KBM-7 (cell line): ENCODE measurements around the gene PHACTR3.

Experiments used
- DNase-seq: peaks from one replicate; pipeline ENCODE4 v3.0.0-alpha.2; 2015
- in situ Hi-C: fragments of 300-500 bp; cut with MboI; formaldehyde crosslinking; loops from 2 replicates; pipeline ENCODE4 v1.14.3; 2020; ENCODE audit warnings: low sequenced_read_pairs, low pct_unique_long_range_greater_than_20kb, mixed read lengths

Gene PHACTR3

DNA sequence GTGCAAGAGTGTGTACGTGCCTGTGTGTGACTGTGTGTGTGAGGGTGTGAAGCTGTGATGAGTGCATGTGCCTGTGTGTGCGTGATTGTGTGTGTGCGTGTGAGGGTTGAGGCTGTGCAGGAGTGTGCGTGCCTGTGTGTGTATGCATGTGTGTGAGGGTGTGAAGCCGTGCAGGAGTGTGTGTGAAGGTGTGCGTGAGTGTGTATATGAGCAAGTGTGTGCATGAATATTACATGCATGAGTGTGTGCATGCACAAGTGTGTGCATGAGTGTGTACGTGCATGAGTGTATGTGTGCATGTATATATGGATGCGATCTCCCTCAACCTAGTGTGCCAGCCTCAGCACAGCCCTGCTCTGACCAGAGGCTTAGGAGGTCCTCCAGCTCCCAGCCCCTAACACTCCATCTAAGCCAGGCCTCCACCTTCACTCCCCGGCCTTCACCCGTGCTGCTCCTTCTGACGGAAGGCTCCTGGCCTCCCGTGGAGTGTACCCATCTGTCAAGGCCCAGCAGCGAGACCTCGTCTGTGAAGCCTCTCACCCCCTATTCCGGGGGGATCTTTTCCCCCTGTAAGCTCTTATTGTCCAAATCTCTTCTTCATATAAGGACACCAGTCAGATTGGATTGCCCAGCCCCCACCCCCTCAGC, 19.9 kb upstream of the PHACTR3 start:
- no peak for DNase-seq
- in situ Hi-C loops, result loop anchor here (10.0 kb wide), 1 partner anchor 170 kb away; no protein-coding TSS in a partner anchor

GRCh38 chr20:59585714-59586409, 18.5 kb upstream of the PHACTR3 start:
- DNase-seq, result peak; percentile 81
- in situ Hi-C loops, result loop anchor here (10.0 kb wide), 1 partner anchor 169 kb away; no protein-coding TSS in a partner anchor

DNA sequence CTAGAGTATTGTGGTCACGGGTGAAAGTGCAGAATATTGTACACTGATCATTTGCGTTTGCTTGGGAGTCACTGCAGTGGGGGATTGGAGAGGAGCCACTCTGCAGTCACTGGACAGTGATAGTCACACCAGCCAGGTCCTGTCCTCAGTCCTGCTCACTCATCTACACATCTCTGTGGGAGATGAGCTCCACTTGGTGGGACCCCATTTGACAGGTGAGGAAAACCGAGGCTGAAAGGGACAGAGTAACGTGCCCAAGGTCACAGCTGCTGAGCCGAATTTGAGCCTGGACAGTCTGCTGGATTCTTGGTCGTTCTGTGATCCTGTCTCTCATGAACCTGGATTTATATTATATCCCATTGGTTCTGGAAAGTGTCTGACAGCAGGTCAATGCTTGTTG, 17.7 kb upstream of the PHACTR3 start:
- in situ Hi-C loops, result loop anchor here (10.0 kb wide), 1 partner anchor 168 kb away; no protein-coding TSS in a partner anchor
- DNase-seq, result no peak

DNA sequence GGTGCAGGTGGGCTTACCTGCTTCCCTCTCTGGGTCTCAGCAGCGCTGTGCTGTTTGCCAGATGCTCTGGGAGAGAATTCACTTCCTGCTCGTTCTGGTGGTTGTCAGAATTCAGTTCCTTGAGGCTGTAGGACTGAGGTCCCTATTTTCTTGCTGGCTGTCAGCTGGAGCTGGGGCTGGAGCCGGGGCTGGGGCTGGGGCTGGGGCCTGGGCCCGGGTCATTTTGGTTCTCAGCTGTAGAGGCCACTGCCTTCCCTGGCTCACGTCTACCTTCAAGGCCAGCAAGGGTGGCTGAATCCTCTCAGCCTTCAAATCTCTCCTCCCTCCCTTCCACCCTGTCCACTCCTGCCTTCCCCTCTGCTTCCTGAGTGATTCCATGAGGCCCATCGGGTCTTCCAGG, 16.8 kb upstream of the PHACTR3 start:
- no peak for DNase-seq
- in situ Hi-C loops, result loop anchor here (10.0 kb wide), 1 partner anchor 167 kb away; no protein-coding TSS in a partner anchor

DNA sequence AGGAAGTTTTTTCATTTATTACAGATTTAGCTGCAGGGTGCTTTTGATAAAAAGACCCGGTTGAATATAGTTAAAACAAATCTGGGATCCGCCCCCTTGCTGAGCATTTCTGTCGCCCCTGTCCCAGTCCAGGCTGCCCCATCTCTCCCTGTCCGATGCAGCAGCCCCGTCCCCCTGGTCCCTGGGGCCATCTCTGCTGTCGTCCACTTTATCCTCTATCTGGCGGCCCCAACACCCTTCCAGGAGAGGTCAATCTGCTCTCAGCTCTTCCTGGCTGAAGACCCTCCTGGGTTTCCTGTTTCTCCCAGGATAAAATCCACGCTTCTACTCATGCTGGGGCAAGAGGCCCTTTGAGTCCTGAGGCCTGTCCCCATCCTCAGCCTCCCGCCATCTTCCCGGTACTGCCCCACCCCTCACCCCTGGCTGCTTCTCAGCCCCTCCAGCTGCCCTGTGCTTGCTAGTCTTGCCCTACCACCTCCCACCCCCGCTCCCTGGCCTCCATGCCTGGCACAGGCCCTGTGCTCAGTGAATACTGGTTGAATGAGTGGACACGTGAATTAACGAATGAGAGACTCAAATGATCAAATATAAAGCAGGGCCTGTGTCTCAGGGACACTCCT, 16.0 kb upstream of the PHACTR3 start:
- in situ Hi-C loops, result loop anchor here (10.0 kb wide), 1 partner anchor 166 kb away; no protein-coding TSS in a partner anchor
- no peak for DNase-seq

- in situ Hi-C loops, result loop anchor here (10.0 kb wide), 1 partner anchor 166 kb away; no protein-coding TSS in a partner anchor
- DNase-seq, result no peak
These were observed 15.2 kb upstream of the PHACTR3 start for GRCh38 chr20:59589086-59589684.

GRCh38 chr20:59591061-59591460, 13.3 kb upstream of the PHACTR3 start:
- DNase-seq, result no peak
- in situ Hi-C loops, result no loop called here

GRCh38 chr20:59596690-59597089, 7.7 kb upstream of the PHACTR3 start:
- DNase-seq, result no peak
- in situ Hi-C loops, result no loop called here

DNA sequence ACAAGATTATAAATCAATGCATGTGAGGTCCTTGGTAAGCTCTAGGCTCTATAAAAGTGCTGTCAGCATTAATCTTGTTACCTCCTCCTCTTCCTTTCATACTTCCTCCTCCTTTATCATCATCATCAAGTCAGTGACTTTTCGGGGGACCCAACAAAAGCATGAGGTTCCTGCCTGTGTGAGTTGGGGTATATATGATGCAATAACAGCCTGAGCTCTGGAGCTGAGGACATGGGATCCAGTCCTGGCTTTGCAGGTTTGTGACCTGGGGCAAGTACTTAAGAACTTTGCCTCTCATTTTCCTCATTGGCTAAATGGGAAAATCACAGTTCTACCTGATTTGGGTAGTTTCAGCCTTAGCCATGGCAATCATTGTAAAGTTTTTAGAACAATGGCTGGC, 7.1 kb upstream of the PHACTR3 start:
- DNase-seq, result no peak
- in situ Hi-C loops, result no loop called here

DNA sequence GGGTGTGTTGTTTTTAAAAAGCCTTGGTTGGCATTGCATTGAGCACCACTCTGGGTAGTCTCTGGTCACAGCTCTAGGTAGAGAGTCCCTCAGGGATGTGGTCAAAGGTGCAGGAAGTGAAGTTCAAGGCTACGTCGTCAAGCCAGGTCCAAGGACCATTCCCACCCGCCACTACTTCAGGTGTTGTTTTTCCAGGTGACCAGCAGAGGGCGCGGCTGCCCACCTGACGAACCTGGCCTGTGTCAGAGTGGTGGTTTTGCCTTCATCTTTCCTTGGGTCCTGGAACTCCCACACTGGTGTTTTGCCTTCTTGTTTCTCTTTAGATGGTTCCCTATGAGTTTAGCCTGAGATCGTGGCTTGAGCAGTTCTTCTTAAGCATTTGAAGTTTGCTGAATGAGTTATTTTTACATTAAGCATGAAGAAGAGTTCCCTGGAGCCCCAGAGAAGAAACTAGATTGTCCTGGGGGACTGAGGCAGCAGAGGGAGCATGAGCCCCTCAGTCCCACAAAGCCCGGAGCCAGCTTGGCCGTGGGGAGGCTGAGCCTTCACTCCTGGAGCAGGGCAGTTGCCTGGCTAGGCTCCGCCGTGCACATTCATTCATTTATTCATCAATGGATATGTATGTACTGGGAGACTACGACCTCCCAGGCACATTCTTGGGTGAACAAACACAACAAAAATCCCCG, 5.6 kb upstream of the PHACTR3 start:
- in situ Hi-C loops, result no loop called here
- DNase-seq, result peak; percentile 45

- no peak for DNase-seq
- in situ Hi-C loops, result no loop called here
These were observed 4.4 kb upstream of the PHACTR3 start for GRCh38 chr20:59599941-59600340.

- no peak for DNase-seq
- in situ Hi-C loops, result no loop called here
These were observed 3.9 kb upstream of the PHACTR3 start for GRCh38 chr20:59600472-59600871.

GRCh38 chr20:59602546-59603080, 1.7 kb upstream of the PHACTR3 start:
- in situ Hi-C loops, result no loop called here
- DNase-seq, result no peak

GRCh38 chr20:59603176-59603575, 1.2 kb upstream of the PHACTR3 start:
- in situ Hi-C loops, result no loop called here
- no peak for DNase-seq

DNA sequence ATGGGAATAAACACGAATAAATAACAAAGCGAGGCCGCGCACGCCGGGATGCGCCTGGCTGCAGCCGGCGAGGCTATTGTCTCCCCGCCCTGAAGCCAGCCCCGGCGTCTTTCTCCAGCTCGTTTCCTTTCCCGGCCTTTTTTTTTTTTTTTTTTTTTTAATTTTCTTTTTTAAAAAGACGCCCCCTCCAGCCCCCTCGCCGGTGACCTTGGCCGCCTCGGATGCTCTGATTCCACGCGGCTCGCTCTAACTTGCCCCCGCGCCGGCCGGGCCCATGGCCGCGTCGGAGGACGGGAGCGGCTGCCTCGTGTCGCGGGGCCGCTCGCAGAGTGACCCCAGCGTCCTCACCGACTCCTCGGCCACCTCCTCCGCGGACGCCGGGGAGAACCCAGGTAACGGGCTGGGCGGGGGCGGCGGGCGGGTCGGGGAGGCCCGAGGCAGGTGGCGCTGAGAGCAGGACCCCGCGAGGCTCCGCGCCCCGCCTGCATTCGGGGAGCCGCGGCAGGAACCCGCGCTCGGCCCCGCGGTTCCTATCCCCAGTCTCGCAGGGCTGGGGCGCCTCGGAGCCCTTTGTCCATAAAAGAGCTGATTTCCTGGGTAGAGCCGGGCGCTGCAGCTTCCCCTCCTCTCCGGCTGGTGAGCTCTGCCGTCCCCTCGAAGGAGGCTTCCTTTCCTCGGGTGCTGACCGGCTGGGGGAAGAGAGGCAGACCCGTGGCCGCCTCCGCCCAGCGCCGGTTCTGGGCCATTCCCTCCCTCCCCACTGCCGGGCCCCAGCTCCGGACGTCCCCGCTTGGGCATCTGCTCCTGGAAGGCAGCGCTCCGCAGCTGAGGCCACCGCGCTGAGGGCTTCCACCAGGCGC, 631 bp downstream of the PHACTR3 start:
- in situ Hi-C loops, result no loop called here
- no peak for DNase-seq

- DNase-seq, result no peak
- in situ Hi-C loops, result no loop called here
These were observed 1.4 kb downstream of the PHACTR3 start for GRCh38 chr20:59605601-59606364.

DNA sequence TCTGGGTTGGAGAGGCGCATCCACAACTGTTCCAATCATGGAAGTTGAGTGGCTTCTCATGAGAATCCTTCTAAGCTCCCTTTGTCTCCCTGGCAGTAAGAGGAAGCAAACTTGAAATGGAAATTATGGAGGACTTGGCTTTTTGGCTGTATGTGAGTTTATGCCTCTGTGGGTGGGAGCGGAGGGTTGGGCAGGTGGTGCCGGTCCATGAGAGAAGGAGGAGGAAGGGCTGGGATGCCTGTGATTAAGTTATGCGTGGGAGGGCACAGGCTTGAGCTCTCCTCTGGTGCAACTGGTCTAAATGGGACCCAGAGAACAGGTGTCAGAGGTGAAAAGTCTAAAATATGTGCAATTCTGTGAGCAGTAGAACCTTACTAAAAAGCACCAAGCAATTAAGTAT, 2.2 kb downstream of the PHACTR3 start:
- in situ Hi-C loops, result no loop called here
- no peak for DNase-seq
